ENCODE measurements around the gene KBTBD12. TPM values are rescaled to one million over a fixed set of nuclear protein-coding genes. Genes with fewer than 3 reads are reported as not detected.
A peak's percentile ranks its signal among the peaks of the same experiment; 100 is the strongest.
"Not testable (repeated sequence)": the region's sequence is repeated elsewhere in the genome, so short reads cannot be mapped to it uniquely, and the experiment has no call there.

Gene KBTBD12
- total and polyA plus RNA-seq, 4 donors, result 0.02 to 0.89 (median 0.08) TPM; not detected in 1

- no peak for TF ChIP-seq CTCF (IDR thresholded peaks at IDR 0.05; ENCODE audit: low read depth, low read length, missing input control)
- no peak for TF ChIP-seq ZBTB33 (IDR thresholded peaks at IDR 0.05)
- TF ChIP-seq EGR1 (IDR thresholded peaks at IDR 0.05; ENCODE audit: low read depth in 2 of 2), result no peak
- no peak for TF ChIP-seq RXRA (IDR thresholded peaks at IDR 0.05)
- TF ChIP-seq FOXA2 (IDR thresholded peaks at IDR 0.05), result no peak
- no peak for TF ChIP-seq FOXA1 (IDR thresholded peaks at IDR 0.05)
- TF ChIP-seq HNF4A (conservative IDR thresholded peaks at IDR 0.05), result no peak
Measured at GRCh38 chr3:127903611-127904375, 11.2 kb upstream of the KBTBD12 start (continued).

GRCh38 chr3:127905556-127905955 lies 9.5 kb upstream of the KBTBD12 start:
- H3K4me1 ChIP-seq (ENCODE audit: control insufficient read depth in 4 of 4, insufficient read depth in 4 of 4, low read length in 3 of 4), result no peaks in the 10 kb centered on the region
- TF ChIP-seq HNF4A (conservative IDR thresholded peaks at IDR 0.05) (no peak), EGR1 (IDR thresholded peaks at IDR 0.05; ENCODE audit: low read depth in 2 of 2) (no peak), NR2F2 (IDR thresholded peaks at IDR 0.05) (no peak), MAX (IDR thresholded peaks at IDR 0.05) (no peak)
- no peak overlapping the region for H3K4me3 ChIP-seq (ENCODE audit: low read depth in 1 of 3, low read length in 3 of 3)
- H3K27ac ChIP-seq (ENCODE audit: low read depth in 1 of 2, low read length in 2 of 2), result no peak overlapping the region
- 62% methylated on average over 3 of the region's 3 CpGs for WGBS
- DNase-seq (ENCODE audit: low spot score), result no peak
- no peak overlapping the region for H3K9ac ChIP-seq (ENCODE audit: low read depth in 1 of 2, low read length in 2 of 2)
- H3K27me3 ChIP-seq (ENCODE audit: control insufficient read depth in 4 of 4, insufficient read depth in 4 of 4, low read length in 3 of 4), result no peaks in the 10 kb centered on the region
- H3K36me3 ChIP-seq (ENCODE audit: control insufficient read depth in 4 of 4, insufficient read depth in 3 of 4, low read depth in 1 of 4, low read length in 3 of 4), result peaks cover 0 to 1% (median 0%) of the 10 kb centered on the region in 4 donors
- H3K9me3 ChIP-seq (ENCODE audit: control insufficient read depth in 4 of 4, low read length in 3 of 4), result no peaks in the 10 kb centered on the region

GRCh38 chr3:127906653-127907052 lies 8.4 kb upstream of the KBTBD12 start:
- not testable (repeated sequence) for H3K27me3 ChIP-seq (ENCODE audit: control insufficient read depth in 4 of 4, insufficient read depth in 4 of 4, low read length in 3 of 4)

GRCh38 chr3:127908202-127908601 lies 6.8 kb upstream of the KBTBD12 start:
- no peaks in the 10 kb centered on the region for H3K4me1 ChIP-seq (ENCODE audit: control insufficient read depth in 4 of 4, insufficient read depth in 4 of 4, low read length in 3 of 4)
- no peaks in the 10 kb centered on the region for H3K27me3 ChIP-seq (ENCODE audit: control insufficient read depth in 4 of 4, insufficient read depth in 4 of 4, low read length in 3 of 4)
- H3K27ac ChIP-seq (ENCODE audit: low read depth in 1 of 2, low read length in 2 of 2), result no peak overlapping the region
- H3K4me3 ChIP-seq (ENCODE audit: low read depth in 1 of 3, low read length in 3 of 3), result no peak overlapping the region
- no peaks in the 10 kb centered on the region for H3K9me3 ChIP-seq (ENCODE audit: control insufficient read depth in 4 of 4, low read length in 3 of 4)
- no peak for DNase-seq (ENCODE audit: low spot score)
- H3K36me3 ChIP-seq (ENCODE audit: control insufficient read depth in 4 of 4, insufficient read depth in 3 of 4, low read depth in 1 of 4, low read length in 3 of 4), result peaks cover 0 to 1% (median 0%) of the 10 kb centered on the region in 4 donors
- H3K9ac ChIP-seq (ENCODE audit: low read depth in 1 of 2, low read length in 2 of 2), result no peak overlapping the region
- TF ChIP-seq YY1 (IDR thresholded peaks at IDR 0.05) (peak; percentile 32), HNF4A (conservative IDR thresholded peaks at IDR 0.05) (no peak), MAX (IDR thresholded peaks at IDR 0.05) (peak; percentile 16), EGR1 (IDR thresholded peaks at IDR 0.05; ENCODE audit: low read depth in 2 of 2) (no peak)
- WGBS, result 80% methylated on average over 4 of the region's 4 CpGs

More at GRCh38 chr3:127906653-127907052, 8.4 kb upstream of the KBTBD12 start:
- 90% methylated on average over 3 of the region's 3 CpGs for WGBS
- not testable (repeated sequence) for H3K36me3 ChIP-seq (ENCODE audit: control insufficient read depth in 4 of 4, insufficient read depth in 3 of 4, low read depth in 1 of 4, low read length in 3 of 4); H3K9me3 ChIP-seq (ENCODE audit: control insufficient read depth in 4 of 4, low read length in 3 of 4); H3K4me3 ChIP-seq (ENCODE audit: low read depth in 1 of 3, low read length in 3 of 3); H3K27ac ChIP-seq (ENCODE audit: low read depth in 1 of 2, low read length in 2 of 2); DNase-seq (ENCODE audit: low spot score); H3K4me1 ChIP-seq (ENCODE audit: control insufficient read depth in 4 of 4, insufficient read depth in 4 of 4, low read length in 3 of 4); H3K9ac ChIP-seq (ENCODE audit: low read depth in 1 of 2, low read length in 2 of 2)

Data from liver (tissue), 9 donors.